GM13977 (cell line): ENCODE data around the gene HOTAIR.
A peak's percentile ranks its signal among the peaks of the same experiment; 100 is the strongest.

Experiments used
- DNase-seq: peaks from one replicate; pipeline ENCODE4 v3.0.0; 2012; ENCODE audit warnings: low spot score
- CTCF ChIP-seq: IDR thresholded peaks from 2 replicates; pipeline ENCODE4 v1.5.1; 2012; ENCODE audit warnings: mild to moderate bottlenecking, control low read depth; ENCODE audit not compliant: insufficient read depth; ENCODE audit errors: extremely low read depth, missing control alignments
- in situ Hi-C: fragments of 300-500 bp; cut with MboI; formaldehyde crosslinking; loops from one replicate; pipeline ENCODE4 v1.12.0; 2022; ENCODE audit warnings: low sequenced_read_pairs, low pct_unique_long_range_greater_than_20kb, mixed read lengths, inconsistent platforms; ENCODE audit not compliant: unreplicated experiment

The HOTAIR gene

GRCh38 chr12:53941750-53942149 is 33.0 kb downstream of the HOTAIR start:
- in situ Hi-C loops, result loop anchor here (25.0 kb wide), 1 partner anchor 96 kb away; the partner anchor contains the start of genes HOXC5 and HOXC6
- no peak for TF ChIP-seq CTCF
- DNase-seq, result no peak

DNA sequence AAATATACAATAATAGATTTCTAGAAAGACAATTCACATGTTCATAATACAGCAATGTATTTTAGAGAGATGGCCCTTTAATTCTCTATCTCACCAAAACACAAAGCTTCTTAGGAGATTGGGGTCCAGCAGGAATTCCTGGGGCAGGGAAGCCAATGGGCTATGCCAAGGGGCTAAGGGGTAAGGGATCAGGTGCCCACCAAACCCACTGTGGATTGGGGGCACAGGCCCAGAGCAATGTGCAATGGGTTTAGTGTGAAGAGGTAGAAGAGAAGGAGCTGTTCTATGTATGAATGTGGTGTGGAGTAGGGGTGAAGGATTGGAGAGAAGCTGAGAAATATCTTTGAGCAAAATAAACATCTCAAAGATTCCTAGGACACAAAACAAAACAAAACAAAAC is 33.6 kb downstream of the HOTAIR start:
- TF ChIP-seq CTCF, result no peak
- DNase-seq, result no peak
- in situ Hi-C loops, result loop anchor here (25.0 kb wide), 1 partner anchor 96 kb away; the partner anchor contains the start of genes HOXC5 and HOXC6

- in situ Hi-C loops, result loop anchor here (25.0 kb wide), 1 partner anchor 97 kb away; the partner anchor contains the start of genes HOXC5 and HOXC6
- no peak for TF ChIP-seq CTCF
- DNase-seq, result no peak
Measured at GRCh38 chr12:53940443-53941014, 34.2 kb downstream of the HOTAIR start.

DNA sequence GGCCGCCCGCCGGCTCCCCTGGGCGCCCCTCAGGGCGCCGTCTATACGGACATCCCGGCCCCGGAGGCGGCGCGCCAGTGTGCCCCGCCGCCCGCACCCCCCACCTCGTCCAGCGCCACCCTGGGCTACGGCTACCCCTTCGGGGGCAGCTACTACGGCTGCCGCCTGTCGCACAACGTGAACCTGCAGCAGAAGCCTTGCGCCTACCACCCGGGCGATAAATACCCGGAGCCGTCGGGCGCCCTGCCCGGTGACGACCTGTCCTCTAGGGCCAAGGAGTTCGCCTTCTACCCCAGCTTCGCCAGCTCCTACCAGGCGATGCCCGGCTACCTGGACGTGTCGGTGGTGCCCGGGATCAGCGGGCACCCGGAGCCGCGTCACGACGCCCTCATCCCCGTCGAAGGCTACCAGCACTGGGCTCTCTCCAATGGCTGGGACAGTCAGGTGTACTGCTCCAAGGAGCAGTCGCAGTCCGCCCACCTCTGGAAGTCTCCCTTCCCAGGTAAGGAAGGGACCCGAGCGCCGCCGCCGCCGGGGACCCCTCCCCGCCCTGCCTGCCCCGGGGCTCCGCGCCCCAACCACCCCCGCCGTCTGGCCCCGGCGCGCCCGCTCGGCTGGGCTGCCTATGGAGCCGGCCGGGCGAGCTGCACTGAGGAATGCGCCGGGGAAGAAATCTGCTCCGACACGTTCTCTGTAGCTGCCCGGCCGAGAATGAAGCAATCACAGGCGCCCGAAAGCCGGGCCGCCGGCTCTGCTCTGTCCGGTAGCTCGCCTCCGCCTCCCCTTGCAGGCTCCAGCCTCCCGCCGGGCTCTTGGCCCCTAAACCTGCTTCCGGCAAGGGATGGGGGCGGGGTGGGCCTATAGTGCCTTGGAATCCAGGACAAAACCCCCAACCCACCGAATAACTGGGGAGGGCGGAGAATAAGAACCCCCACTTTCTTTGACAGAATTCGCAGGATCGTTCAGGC is 35.3 kb downstream of the HOTAIR start:
- DNase-seq, result no peak

GRCh38 chr12:53938326-53939140 is 36.2 kb downstream of the HOTAIR start, which contains the start of gene HOXC13:
Gene HOXC13 (plus strand): TSS chr12:53938831. CDS start chr12:53938907, 76 bp downstream.
- in situ Hi-C loops, result loop anchor here (25.0 kb wide), 1 partner anchor 99 kb away; the partner anchor contains the start of genes HOXC5 and HOXC6
- no peak for TF ChIP-seq CTCF
- peak; percentile 65 for DNase-seq

More for the DNA sequence above, 35.3 kb downstream of the HOTAIR start:
- no peak for TF ChIP-seq CTCF
- in situ Hi-C loops, result loop anchor here (25.0 kb wide), 1 partner anchor 98 kb away; the partner anchor contains the start of genes HOXC5 and HOXC6
